ENCODE results near the gene AIG1. TPM values are rescaled to one million over a fixed set of nuclear protein-coding genes. Genes with fewer than 3 reads are reported as not detected.

Gene AIG1
- total RNA-seq, 1 experiment from 2014 or later = 51.1 TPM

GRCh38 chr6:143213859-143214376 is 153.2 kb downstream of the AIG1 start:
- H4K20me1 ChIP-seq (ENCODE audit: insufficient read depth) = no peaks in the 10 kb centered on the region
- H3K9ac ChIP-seq (ENCODE audit: low read length) = no peak overlapping the region
- H3K4me3 ChIP-seq (replicated peaks in 1 of 2; ENCODE audit: low read depth in 1 of 2, low read length in 2 of 2) = no peak overlapping the region
- ChIA-PET CTCF (no interaction called here), RAD21 (ENCODE audit: low non-redundant PET in 1 of 2, low total read pairs in 2 of 2, uncharacterized antibody in 2 of 2, unreplicated experiment in 2 of 2) (no interaction called here), POLR2A (no interaction called here)
- TF ChIP-seq YY1 (IDR thresholded peaks at IDR 0.05; ENCODE audit: extremely low read depth, insufficient replicate concordance, low read depth, low read length) = no peak
- TF ChIP-seq ZFX (IDR thresholded peaks at IDR 0.05) = no peak
- TF ChIP-seq CBX3 (IDR thresholded peaks at IDR 0.05; ENCODE audit: low read depth) = no peak
- TF ChIP-seq ZNF274 (IDR thresholded peaks at IDR 0.05; ENCODE audit: low read depth, low read length) = no peak
- no peak for TF ChIP-seq EZH2 (IDR thresholded peaks at IDR 0.05)
- no peak for TF ChIP-seq EGR1 (IDR thresholded peaks at IDR 0.05; ENCODE audit: low read depth)
- TF ChIP-seq RAD21 (IDR thresholded peaks at IDR 0.05; ENCODE audit: low read depth) = no peak
- no peaks in the 10 kb centered on the region for H3K9me3 ChIP-seq (ENCODE audit: control insufficient read depth in 1 of 2, insufficient read depth in 1 of 2, low read depth in 1 of 2, low read length in 2 of 2)
- no peaks in the 10 kb centered on the region for H3K4me1 ChIP-seq (ENCODE audit: control insufficient read depth in 1 of 2, insufficient read depth in 2 of 2, low read length in 2 of 2)
- H3K9me2 ChIP-seq (ENCODE audit: insufficient read depth) = no peaks in the 10 kb centered on the region
- no peak for ATAC-seq
- H2AFZ ChIP-seq (ENCODE audit: low read depth, low read length, poor library complexity, severe bottlenecking) = no peak overlapping the region
- H3K27ac ChIP-seq (ENCODE audit: low read depth, low read length) = no peak overlapping the region
- H3K79me2 ChIP-seq (ENCODE audit: insufficient read depth, low read length) = no peaks in the 10 kb centered on the region
- intact Hi-C loops (cut with micrococcal nuclease) = no loop called here
- no peaks in the 10 kb centered on the region for H3K27me3 ChIP-seq (ENCODE audit: insufficient read depth, low read length)
- no peak for DNase-seq (ENCODE audit: low read depth, low spot score)
- no peaks in the 10 kb centered on the region for H3K36me3 ChIP-seq (ENCODE audit: control insufficient read depth in 1 of 2, insufficient read depth in 2 of 2, low read length in 2 of 2)
- no peak overlapping the region for H3K4me2 ChIP-seq (ENCODE audit: low read length)
- no TSS peak for BruUV-seq (replicated peaks)

- no TSS peak for BruUV-seq (replicated peaks)
- DNase-seq (ENCODE audit: low read depth, low spot score) (no peak), ATAC-seq (no peak)
- Histone ChIP-seq H3K4me2 (ENCODE audit: low read length) (no peak overlapping the region), H3K27ac (ENCODE audit: low read depth, low read length) (no peak overlapping the region), H3K9me2 (ENCODE audit: insufficient read depth) (no peaks in the 10 kb centered on the region), H4K20me1 (ENCODE audit: insufficient read depth) (no peaks in the 10 kb centered on the region), H3K27me3 (ENCODE audit: insufficient read depth, low read length) (no peaks in the 10 kb centered on the region), H3K4me1 (ENCODE audit: control insufficient read depth in 1 of 2, insufficient read depth in 2 of 2, low read length in 2 of 2) (no peaks in the 10 kb centered on the region), H3K9me3 (ENCODE audit: control insufficient read depth in 1 of 2, insufficient read depth in 1 of 2, low read depth in 1 of 2, low read length in 2 of 2) (no peaks in the 10 kb centered on the region), H3K36me3 (ENCODE audit: control insufficient read depth in 1 of 2, insufficient read depth in 2 of 2, low read length in 2 of 2) (no peaks in the 10 kb centered on the region), H3K79me2 (ENCODE audit: insufficient read depth, low read length) (no peaks in the 10 kb centered on the region), H3K4me3 (replicated peaks in 1 of 2; ENCODE audit: low read depth in 1 of 2, low read length in 2 of 2) (no peak overlapping the region), H3K9ac (ENCODE audit: low read length) (no peak overlapping the region), H2AFZ (ENCODE audit: low read depth, low read length, poor library complexity, severe bottlenecking) (no peak overlapping the region)
- ChIA-PET POLR2A (no interaction called here), CTCF (interaction anchor here (1.5 kb wide), 1 partner anchor 17 kb away, joined by 4 read pairs; no protein-coding TSS in a partner anchor), RAD21 (ENCODE audit: low non-redundant PET in 1 of 2, low total read pairs in 2 of 2, uncharacterized antibody in 2 of 2, unreplicated experiment in 2 of 2) (no interaction called here)
- no peak for TF ChIP-seq EZH2 (IDR thresholded peaks at IDR 0.05)
- no peak for TF ChIP-seq YY1 (IDR thresholded peaks at IDR 0.05; ENCODE audit: extremely low read depth, insufficient replicate concordance, low read depth, low read length)
- intact Hi-C loops (cut with micrococcal nuclease) = no loop called here
Observed at GRCh38 chr6:143215363-143215762, 154.7 kb downstream of the AIG1 start.
